ENCODE measurements around the gene KMT2E.

KMT2E gene

DNA sequence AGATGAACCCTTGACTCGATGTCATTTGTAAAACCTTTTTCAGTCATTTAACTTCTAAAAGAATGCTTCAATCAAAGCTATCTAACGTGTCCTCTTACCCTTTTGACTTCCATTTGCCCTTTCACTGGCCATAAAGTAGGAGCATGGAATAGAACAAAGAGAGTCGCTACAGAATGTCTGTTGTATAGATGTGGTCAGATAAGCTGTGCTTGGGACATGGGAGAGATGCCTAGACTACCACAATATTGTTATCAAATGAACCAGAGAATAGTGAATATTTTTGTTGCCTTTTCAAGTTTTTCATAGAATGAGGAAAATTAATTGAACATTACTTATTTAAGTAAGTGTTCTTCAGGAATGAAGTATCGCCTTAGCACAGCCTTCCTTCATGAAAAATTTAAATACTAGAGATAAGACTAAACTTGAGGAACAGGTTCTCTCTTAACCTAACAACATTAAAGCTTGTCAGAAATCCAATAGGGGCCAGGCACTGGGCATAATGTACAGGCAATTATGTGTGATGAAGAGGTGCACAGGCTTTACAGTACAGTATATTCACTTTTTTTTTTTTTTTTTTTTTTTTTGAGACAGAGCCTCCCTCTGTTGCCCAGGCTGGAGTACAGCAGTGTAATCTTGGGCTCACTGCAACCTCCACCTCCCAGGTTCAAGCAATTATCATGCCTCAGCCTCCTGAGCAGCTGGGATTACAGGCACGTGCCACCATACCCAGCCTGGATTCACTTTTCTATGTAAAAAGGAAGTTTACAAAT is 7.5 kb upstream of the KMT2E start:
- H3K9me3 Mint-ChIP-seq: no peaks in the 10 kb centered on the region
- H3K36me3 Mint-ChIP-seq (ENCODE audit: low read depth): peaks cover 44% of the 10 kb centered on the region
- no peak overlapping the region for H3K4me3 Mint-ChIP-seq
- intact Hi-C loops (cut with micrococcal nuclease): no loop called here
- peaks cover 67% of the 10 kb centered on the region for H3K4me1 Mint-ChIP-seq (ENCODE audit: low read depth)
- H3K27ac Mint-ChIP-seq: peak overlapping the region; percentile 53
- H3K27me3 Mint-ChIP-seq: no peaks in the 10 kb centered on the region

DNA sequence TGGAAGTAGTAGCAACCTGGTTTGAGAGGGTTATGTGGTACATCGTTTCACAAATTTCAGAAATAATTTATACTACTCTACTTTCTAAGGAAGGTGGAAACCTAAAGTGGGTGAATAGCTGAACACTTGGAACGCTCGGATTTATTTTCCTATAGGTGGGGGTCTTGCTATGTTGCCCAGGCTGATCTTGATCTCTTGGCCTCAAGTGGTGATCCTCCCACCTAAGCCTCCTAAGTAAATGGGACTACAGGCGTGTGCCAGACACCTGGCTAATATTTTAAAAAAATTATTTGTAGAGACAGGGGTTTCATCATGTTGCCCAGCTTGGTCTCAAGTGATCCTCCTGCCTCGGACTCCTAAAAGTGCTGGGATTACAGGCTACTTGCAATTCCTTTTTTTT is 6.7 kb upstream of the KMT2E start:
- Mint-ChIP-seq H3K4me1 (ENCODE audit: low read depth) (peaks cover 67% of the 10 kb centered on the region), H3K4me3 (no peak overlapping the region), H3K27me3 (no peaks in the 10 kb centered on the region), H3K27ac (peak overlapping the region; percentile 53), H3K36me3 (ENCODE audit: low read depth) (peaks cover 46% of the 10 kb centered on the region), H3K9me3 (no peaks in the 10 kb centered on the region)
- intact Hi-C loops (cut with micrococcal nuclease): no loop called here

DNA sequence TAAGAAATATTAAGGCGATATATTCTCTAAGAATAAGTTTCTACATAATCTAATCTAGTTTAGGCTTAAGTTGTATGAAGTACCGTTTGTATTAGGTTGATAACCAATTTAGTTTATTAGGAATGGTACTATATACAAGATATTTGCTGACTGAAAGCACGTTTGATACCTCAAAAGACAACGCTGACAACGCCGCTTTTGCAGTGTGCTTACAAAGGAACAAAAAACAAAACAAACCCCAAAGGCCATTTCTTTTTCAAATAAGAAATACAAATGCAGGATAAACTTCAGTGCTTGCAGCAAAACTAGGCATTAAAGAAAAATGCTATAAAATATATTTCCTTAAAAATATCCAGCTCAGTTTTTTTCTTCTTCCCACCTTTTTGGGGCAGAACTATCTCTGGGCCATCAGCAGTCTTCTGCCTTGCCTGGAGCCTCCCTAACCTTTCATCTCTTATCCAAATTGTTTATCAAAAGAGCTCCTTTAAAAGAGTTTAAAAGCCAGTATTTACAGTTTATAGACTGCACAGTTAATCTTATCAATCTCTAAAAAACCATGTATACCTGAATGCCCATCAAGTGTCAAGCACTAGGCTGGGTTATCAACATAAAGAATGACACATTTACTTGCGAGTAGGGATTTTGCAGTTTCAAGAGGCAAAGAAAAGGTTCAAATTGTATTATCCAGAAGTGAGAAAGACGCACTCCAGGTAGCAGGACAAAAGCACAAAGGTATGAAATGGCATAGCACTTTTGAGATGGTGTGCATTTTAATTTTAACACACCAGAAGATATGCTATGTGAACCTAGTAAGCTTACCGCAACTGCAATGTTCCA is 4.1 kb upstream of the KMT2E start:
- H3K4me3 Mint-ChIP-seq: peak overlapping the region; percentile 96
- H3K27me3 Mint-ChIP-seq: no peaks in the 10 kb centered on the region
- no peaks in the 10 kb centered on the region for H3K9me3 Mint-ChIP-seq
- intact Hi-C loops (cut with micrococcal nuclease): no loop called here
- peak overlapping the region; percentile 100 for H3K27ac Mint-ChIP-seq
- H3K4me1 Mint-ChIP-seq (ENCODE audit: low read depth): peaks cover 50% of the 10 kb centered on the region
- H3K36me3 Mint-ChIP-seq (ENCODE audit: low read depth): peaks cover 72% of the 10 kb centered on the region

DNA sequence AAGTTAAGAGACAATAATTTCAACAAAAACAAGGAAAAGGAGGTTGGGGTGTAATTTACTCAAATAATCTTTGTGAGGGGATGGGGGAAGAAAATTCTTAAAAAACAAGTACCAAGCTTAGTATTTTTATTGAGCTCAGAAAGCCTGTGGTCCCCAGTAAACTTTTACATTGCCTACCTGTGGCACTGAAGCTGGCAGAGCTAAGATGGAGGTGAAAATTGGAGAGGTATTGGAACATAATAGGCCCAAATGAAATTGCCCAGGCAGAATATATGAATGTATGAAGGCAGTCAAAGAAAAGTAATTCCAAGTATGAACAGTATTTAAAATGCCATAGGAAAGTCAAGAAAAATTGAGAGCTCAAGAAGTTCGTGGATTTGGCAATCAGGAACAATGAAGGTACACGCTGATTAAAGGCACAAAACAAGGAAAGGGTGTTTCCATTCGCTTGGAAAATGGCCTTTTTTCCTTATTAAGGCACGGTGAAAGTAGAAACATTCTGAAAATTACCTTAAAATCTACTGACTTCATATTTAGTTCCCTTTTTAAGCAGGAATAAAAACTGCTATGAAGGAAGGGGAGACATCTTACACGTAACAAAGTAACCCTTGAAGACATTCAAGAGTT is 3.4 kb upstream of the KMT2E start:
- no peaks in the 10 kb centered on the region for H3K9me3 Mint-ChIP-seq
- intact Hi-C loops (cut with micrococcal nuclease): no loop called here
- peaks cover 72% of the 10 kb centered on the region for H3K36me3 Mint-ChIP-seq (ENCODE audit: low read depth)
- peak overlapping the region; percentile 96 for H3K4me3 Mint-ChIP-seq
- H3K27ac Mint-ChIP-seq: peak overlapping the region; percentile 100
- H3K27me3 Mint-ChIP-seq: no peaks in the 10 kb centered on the region
- peaks cover 43% of the 10 kb centered on the region for H3K4me1 Mint-ChIP-seq (ENCODE audit: low read depth)

DNA sequence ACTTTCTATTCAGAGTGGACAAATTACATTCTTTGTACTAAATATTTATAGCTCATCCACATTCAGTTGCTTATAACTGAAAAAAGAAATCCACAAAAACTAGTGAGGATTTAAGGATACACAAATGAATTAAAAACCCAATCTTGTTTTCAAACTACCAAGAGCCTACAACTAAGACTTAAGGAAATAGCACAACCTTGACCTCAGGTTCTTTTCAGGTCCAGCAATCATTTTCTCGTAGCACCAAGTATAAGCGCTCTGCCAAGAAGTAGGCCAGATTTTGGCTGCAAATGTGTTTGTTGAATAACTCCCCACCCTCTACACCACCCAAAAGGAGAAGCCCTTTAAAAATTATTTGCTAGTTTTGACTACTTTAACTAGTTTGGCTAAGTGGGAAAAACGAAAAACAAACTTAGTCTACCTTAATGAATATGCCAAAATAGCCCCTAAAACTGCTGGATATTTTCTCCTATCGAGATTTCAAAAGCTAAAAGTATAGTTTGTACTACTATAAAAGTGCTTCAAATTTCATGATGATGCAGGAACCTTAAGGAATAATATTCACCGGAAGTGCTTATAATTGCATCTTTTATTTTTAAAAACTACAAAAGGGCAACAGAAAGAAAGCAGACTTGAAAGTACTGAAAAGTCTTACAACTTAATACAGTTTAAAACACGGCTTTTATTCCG is 2.7 kb upstream of the KMT2E start:
- Mint-ChIP-seq H3K27ac (peak overlapping the region; percentile 100), H3K4me3 (peak overlapping the region; percentile 96), H3K9me3 (no peaks in the 10 kb centered on the region), H3K27me3 (no peaks in the 10 kb centered on the region), H3K4me1 (ENCODE audit: low read depth) (peaks cover 38% of the 10 kb centered on the region), H3K36me3 (ENCODE audit: low read depth) (peaks cover 65% of the 10 kb centered on the region)
- intact Hi-C loops (cut with micrococcal nuclease): no loop called here

DNA sequence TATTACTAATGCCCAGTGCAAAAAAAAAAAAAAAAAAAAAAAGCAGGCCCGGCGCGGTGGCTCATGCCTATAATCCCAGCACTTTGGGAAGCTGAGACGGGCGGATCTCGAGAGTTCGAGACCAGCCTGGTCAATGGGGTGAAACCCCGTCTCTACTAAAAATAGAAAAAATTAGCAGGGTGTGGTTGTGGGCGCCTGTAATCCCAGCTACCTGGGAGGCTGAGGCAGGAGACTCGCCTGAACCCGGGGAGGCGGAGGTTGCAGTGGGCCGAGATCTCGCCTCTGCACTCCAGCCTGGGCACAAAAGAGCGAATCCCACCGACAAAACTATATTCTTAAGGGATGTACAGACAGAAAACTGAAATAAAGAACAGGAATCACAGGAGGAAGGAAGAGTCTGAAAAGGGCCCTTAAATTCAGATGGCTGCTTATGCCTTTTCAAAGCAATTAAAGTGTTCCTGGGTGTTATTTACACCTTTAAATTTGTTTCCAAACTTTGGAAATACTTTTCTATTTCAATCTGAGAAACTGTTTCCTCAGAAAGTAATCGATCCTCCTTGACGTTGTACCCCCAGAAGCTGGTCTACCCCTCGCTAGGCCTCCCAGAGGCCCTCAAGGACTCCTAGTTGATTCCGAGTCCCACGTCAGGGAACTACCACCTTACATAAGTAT is 2.0 kb upstream of the KMT2E start:
- intact Hi-C loops (cut with micrococcal nuclease): loop anchor here (1.0 kb wide), 1 partner anchor 31 kb away; no protein-coding TSS in a partner anchor
- H3K4me1 Mint-ChIP-seq (ENCODE audit: low read depth): peaks cover 35% of the 10 kb centered on the region

DNA sequence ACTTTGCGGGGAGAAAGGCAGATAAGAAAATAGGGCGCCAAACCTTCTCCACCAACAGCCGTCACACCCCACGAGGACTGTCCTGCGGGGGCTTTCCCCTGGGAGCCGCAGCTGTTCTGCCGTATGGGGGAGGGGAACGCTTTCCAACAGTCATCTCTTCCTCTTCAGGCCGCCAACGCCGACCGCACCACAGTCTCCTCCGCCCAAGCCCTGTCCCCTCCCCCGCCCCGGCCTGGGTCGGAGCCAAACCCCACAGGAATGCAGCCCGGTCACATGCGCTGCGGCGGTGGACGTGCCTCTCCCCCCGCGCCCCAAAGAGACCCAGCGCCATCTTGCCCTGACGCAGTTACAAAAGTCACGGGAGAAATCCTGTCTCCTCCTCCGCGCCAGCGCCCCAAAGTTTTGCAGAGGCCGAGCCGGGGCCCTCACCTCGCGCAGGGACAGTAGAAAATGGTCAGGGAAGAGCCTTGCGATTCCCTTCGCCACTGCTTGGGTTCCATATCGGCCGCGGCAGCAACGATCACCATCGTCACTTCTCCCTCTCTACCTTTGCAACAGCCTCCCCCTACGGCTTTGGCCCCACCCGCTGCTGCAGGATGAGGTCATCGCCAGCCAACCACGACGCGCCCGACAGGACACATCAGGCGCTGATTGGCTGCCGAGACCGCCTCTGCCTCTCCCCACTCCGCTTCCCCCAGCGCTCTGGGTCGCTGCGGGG is 1.3 kb upstream of the KMT2E start:
- intact Hi-C loops (cut with micrococcal nuclease): loop anchor here (1.0 kb wide), 2 partner anchors 28 to 31 kb away; no protein-coding TSS in a partner anchor
- Mint-ChIP-seq H3K36me3 (ENCODE audit: low read depth) (peaks cover 67% of the 10 kb centered on the region), H3K4me3 (peak overlapping the region; percentile 96), H3K4me1 (ENCODE audit: low read depth) (peaks cover 40% of the 10 kb centered on the region), H3K27me3 (no peaks in the 10 kb centered on the region), H3K27ac (peak overlapping the region; percentile 100), H3K9me3 (no peaks in the 10 kb centered on the region)

More for the DNA sequence above, 2.0 kb upstream of the KMT2E start:
- peak overlapping the region; percentile 96 for H3K4me3 Mint-ChIP-seq
- H3K27ac Mint-ChIP-seq: peak overlapping the region; percentile 100
- H3K36me3 Mint-ChIP-seq (ENCODE audit: low read depth): peaks cover 61% of the 10 kb centered on the region
- H3K9me3 Mint-ChIP-seq: no peaks in the 10 kb centered on the region
- no peaks in the 10 kb centered on the region for H3K27me3 Mint-ChIP-seq

DNA sequence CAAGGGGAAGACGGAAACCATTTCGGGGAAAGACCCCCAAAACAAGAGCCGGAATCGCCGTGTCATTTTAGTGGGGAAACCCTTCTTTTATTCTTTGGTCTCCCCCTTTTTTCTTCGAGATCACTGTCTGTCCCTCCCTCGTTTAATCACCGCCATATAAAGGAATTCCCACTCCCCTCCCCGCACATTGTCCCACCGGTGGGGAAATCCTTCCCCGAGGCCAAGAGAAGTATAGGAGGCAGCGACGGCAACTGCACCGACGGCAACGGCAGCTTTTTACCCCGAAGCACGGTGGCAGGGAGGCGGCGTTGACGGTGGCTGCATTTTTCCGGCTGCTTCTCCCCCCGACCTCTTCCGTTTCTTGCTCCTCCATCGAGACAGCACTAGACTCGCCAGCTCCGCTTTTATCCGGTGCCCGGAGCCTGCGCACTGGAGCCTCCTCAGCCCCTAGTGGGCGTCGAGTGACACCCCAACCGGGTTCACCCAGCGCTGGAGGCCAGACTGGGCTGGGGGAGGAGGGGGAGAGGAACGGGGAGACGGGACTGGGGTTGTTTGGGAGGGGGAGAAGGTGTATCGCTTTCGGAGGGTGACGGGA is 687 bp upstream of the KMT2E start:
- Mint-ChIP-seq H3K27me3 (no peaks in the 10 kb centered on the region), H3K9me3 (no peaks in the 10 kb centered on the region), H3K4me1 (ENCODE audit: low read depth) (peaks cover 36% of the 10 kb centered on the region)

DNA sequence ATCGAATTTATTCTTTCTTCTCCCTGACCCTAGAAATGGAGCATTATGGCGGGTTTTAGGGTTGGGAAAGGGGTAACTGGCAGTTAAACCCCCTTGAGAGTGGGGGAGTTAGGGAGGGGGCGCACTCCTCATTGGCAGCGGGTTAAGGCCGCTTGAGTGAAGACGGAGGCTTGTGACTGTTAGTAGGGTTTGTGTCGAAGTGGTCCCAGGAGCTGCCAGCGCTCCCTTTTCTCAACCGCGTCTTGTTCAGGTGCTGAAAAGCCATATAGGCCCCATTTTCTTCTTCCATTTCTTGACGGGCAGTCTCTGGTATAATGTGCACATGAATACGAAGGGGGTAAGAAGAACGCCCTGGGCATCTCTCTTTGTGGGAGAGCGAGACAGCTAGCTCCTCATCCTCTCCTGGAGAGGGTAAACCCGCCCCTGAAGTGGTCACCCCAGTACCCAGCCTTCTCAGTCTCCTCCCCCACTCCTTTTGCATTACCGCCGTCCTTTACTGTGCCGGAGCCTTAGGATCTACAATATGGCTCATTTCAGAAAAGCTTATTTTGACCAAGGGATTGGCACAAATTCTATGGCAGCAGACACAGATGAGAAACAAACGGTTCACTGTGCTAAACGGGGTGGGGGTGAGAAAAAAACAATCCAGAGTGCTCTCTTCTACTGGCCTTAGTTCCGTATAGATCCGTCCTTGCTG is 836 bp downstream of the KMT2E start:
- Mint-ChIP-seq H3K4me1 (ENCODE audit: low read depth) (peaks cover 23% of the 10 kb centered on the region), H3K27ac (peak overlapping the region; percentile 100)

More for the DNA sequence above, 687 bp upstream of the KMT2E start:
- intact Hi-C loops (cut with micrococcal nuclease): loop anchor here (1.0 kb wide), 1 partner anchor 29 kb away; no protein-coding TSS in a partner anchor
- Mint-ChIP-seq H3K4me3 (peak overlapping the region; percentile 96), H3K36me3 (ENCODE audit: low read depth) (peaks cover 62% of the 10 kb centered on the region), H3K27ac (peak overlapping the region; percentile 100)

DNA sequence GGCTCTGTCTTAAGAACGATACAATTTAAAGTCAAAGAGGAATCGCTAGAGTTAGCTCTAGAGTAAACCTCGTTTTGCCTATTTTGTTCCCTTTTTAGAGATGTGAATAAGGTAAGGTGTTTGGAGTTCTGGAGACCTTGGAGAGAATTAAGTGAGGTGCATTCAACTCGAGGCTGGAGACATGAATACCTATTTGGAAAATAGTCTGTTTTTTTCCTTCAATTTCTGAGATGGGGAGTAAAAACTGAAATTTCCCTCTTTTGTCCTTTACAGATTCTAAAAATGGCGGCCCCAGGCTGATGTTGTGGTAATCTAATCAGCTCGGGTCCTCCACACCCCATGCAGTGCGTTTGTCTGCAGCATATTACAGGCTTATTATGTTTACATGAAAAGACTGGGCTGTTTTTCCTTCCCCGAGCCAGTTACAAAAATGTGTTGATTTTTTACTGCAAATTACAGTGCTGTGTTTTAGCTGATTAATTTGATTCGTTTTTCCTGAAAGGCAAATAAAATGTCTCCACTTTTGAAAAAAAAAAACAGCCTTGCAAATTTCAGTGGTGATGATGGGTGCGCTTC is 1.5 kb downstream of the KMT2E start:
- intact Hi-C loops (cut with micrococcal nuclease): no loop called here
- peaks cover 17% of the 10 kb centered on the region for H3K4me1 Mint-ChIP-seq (ENCODE audit: low read depth)
- no peaks in the 10 kb centered on the region for H3K9me3 Mint-ChIP-seq
- H3K27me3 Mint-ChIP-seq: no peaks in the 10 kb centered on the region
- H3K4me3 Mint-ChIP-seq: peak overlapping the region; percentile 96
- H3K27ac Mint-ChIP-seq: peak overlapping the region; percentile 100
- peaks cover 50% of the 10 kb centered on the region for H3K36me3 Mint-ChIP-seq (ENCODE audit: low read depth)

More for the DNA sequence above, 836 bp downstream of the KMT2E start:
- intact Hi-C loops (cut with micrococcal nuclease): loop anchor here (1.0 kb wide), 1 partner anchor 70 kb away; no protein-coding TSS in a partner anchor
- peaks cover 57% of the 10 kb centered on the region for H3K36me3 Mint-ChIP-seq (ENCODE audit: low read depth)
- H3K27me3 Mint-ChIP-seq: no peaks in the 10 kb centered on the region
- peak overlapping the region; percentile 96 for H3K4me3 Mint-ChIP-seq
- no peaks in the 10 kb centered on the region for H3K9me3 Mint-ChIP-seq

DNA sequence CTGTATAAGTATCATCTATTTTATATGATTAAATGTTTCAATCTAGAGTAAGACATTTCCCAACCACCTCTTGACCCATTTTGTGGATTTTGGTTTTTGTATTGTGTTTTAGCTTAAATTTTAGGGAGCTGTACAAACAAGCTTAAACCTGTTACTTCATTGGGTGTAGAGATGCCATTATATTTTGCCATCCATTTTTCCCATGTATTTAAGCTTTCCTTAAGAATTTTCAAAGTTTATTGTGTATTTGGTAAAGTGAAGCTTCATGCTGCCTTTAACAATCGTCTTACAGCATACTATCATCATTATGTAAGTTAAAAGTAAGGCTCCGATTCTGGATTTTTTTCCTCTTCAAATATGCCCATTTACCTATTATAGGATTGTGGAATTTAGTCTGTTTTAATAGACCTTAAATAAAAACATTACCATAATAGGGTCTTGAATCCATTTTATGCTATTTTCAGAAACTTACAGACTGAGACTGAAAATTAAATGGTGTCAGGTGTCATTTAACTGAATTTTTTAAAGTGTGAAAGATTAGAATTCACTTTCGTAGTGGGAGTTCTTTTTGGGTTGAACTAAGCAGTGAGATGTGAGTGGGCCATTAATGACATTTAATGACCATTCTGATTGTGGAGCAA is 2.2 kb downstream of the KMT2E start:
- Mint-ChIP-seq H3K36me3 (ENCODE audit: low read depth) (peaks cover 47% of the 10 kb centered on the region), H3K27me3 (no peaks in the 10 kb centered on the region), H3K4me3 (peak overlapping the region; percentile 96), H3K9me3 (no peaks in the 10 kb centered on the region), H3K4me1 (ENCODE audit: low read depth) (peaks cover 17% of the 10 kb centered on the region), H3K27ac (peak overlapping the region; percentile 100)
- intact Hi-C loops (cut with micrococcal nuclease): no loop called here
